GM08714 (cell line): Measurements from ENCODE around the gene ATP6V1C2.

Experiments
- H3K4me3 ChIP-seq: fragments of 200-500 bp; sonication (Bioruptor generic); 2 replicates; pipeline ENCODE4 v1.5.1; 2014; ENCODE audit warnings: mild to moderate bottlenecking, low read length, inconsistent platforms
- ZNF274 ChIP-seq: IDR thresholded peaks from 2 replicates; pipeline ENCODE4 v1.6.1; 2012; ENCODE audit warnings: mild to moderate bottlenecking, low read depth, low read length

ATP6V1C2 gene

GRCh38 chr2:10818984-10819383 is 97.6 kb downstream of the ATP6V1C2 start:
- no peak for TF ChIP-seq ZNF274
- H3K4me3 ChIP-seq, result no peak overlapping the region

- TF ChIP-seq ZNF274, result no peak
Measured at GRCh38 chr2:10819714-10820314, 98.4 kb downstream of the ATP6V1C2 start.

GRCh38 chr2:10820562-10820961 is 99.1 kb downstream of the ATP6V1C2 start:
- no peak for TF ChIP-seq ZNF274
- no peak overlapping the region for H3K4me3 ChIP-seq

More at GRCh38 chr2:10819714-10820314, 98.4 kb downstream of the ATP6V1C2 start:
- H3K4me3 ChIP-seq, result no peak overlapping the region

- TF ChIP-seq ZNF274, result no peak
- no peak overlapping the region for H3K4me3 ChIP-seq
Measured at GRCh38 chr2:10820978-10821695, 99.7 kb downstream of the ATP6V1C2 start.

GRCh38 chr2:10824191-10824590 is 102.8 kb downstream of the ATP6V1C2 start:
- H3K4me3 ChIP-seq, result no peak overlapping the region
- TF ChIP-seq ZNF274, result no peak

GRCh38 chr2:10826026-10826425 is 104.6 kb downstream of the ATP6V1C2 start:
- H3K4me3 ChIP-seq, result no peak overlapping the region
- no peak for TF ChIP-seq ZNF274

GRCh38 chr2:10826625-10827024 is 105.2 kb downstream of the ATP6V1C2 start:
- TF ChIP-seq ZNF274, result no peak
- no peak overlapping the region for H3K4me3 ChIP-seq

- H3K4me3 ChIP-seq, result no peak overlapping the region
- no peak for TF ChIP-seq ZNF274
Measured at GRCh38 chr2:10828346-10828745, 106.9 kb downstream of the ATP6V1C2 start.

- H3K4me3 ChIP-seq, result no peak overlapping the region
- no peak for TF ChIP-seq ZNF274
Measured at GRCh38 chr2:10829299-10829698, 107.9 kb downstream of the ATP6V1C2 start.

GRCh38 chr2:10830203-10830602 is 108.8 kb downstream of the ATP6V1C2 start:
- no peak for TF ChIP-seq ZNF274
- no peak overlapping the region for H3K4me3 ChIP-seq

GRCh38 chr2:10830641-10831399 is 109.4 kb downstream of the ATP6V1C2 start:
- TF ChIP-seq ZNF274, result no peak
- H3K4me3 ChIP-seq, result no peak overlapping the region

GRCh38 chr2:10831400-10831985 is 110.1 kb downstream of the ATP6V1C2 start:
- no peak for TF ChIP-seq ZNF274
- H3K4me3 ChIP-seq, result no peak overlapping the region

GRCh38 chr2:10832203-10832936 is 110.9 kb downstream of the ATP6V1C2 start:
- H3K4me3 ChIP-seq, result no peak overlapping the region

GRCh38 chr2:10833021-10833420 is 111.6 kb downstream of the ATP6V1C2 start:
- H3K4me3 ChIP-seq, result no peak overlapping the region
- no peak for TF ChIP-seq ZNF274

More at GRCh38 chr2:10832203-10832936, 110.9 kb downstream of the ATP6V1C2 start:
- TF ChIP-seq ZNF274, result no peak
